ENCODE results near the gene KCNN1.
"Not testable (repeated sequence)": the region's sequence is repeated elsewhere in the genome, so short reads cannot be mapped to it uniquely, and the experiment has no call there.

Gene KCNN1

DNA sequence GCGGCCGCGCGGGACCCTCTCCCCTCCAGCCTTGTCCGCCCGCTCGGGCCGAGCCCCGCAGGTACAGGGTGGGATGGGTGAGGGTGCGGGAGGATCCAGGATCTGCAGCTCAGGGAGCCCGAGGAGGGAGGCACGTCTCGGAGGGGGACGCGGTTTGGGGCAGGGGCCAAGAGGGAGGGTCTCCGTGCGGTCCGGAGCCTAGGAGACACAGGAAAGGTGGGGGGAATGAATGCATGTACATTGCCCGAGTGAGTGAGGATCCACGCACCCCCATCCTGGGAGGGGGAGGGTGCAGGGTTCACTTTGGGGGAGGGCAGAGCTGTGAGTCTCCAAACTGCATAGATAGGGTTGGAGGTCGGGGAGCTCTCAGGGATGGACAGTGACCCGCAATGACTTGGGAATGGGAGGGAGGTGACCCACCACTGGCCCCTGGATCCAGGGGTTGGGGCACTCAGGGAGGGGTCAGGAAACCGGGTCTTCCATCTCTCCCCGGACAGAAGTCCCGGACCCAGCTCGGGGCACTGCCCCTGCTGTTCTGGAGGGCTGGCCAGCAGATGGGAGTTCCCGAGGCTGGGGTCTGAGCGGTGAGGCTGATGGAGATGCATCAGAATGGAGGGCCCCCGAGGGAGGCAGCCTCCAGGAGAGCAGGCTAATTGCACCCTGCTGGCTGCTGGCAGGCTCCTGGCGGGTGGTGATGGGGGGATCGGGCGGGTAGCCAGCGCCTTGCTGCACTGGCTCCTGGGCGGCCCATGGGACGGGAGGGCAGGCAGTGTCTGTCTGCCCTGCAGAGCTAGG is 547 bp downstream of the KCNN1 start:
- DNase-seq: no peak

- DNase-seq: no peak
Observed at GRCh38 chr19:17968362-17968761, 1.5 kb downstream of the KCNN1 start.

DNA sequence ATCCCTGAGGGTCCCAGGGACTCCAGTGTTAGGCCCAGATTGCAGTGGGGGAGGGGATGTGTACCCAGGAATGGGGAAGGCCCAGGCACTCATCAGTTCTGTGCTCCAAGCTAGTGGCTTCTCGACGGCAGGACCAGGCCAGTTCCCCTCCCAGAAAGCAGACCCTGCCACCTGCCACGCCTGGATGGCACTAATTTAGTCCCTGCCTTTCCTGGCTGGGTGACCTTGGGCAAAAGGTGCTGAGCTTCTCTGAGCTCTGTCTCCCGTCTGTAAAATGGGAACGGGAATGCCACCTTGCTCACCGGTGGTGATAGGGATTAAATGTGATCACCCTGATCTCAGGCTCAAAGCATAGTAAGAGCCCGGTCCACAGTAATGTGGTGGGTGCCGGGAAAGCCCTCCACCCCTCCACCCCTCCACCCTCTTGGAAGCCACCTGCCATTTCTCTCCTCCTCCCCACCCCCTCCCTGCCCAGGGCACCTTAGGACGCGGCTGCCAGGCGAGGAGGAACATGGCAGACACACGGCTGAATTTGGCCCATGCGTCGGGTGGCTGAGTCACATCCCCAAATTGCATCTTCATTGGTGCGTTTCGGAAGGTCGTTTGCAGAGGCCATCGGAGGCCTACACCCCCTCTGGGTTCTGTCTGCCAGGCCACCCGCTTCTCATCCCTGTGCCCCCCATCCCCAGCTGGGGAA is 2.3 kb downstream of the KCNN1 start:
- no peak for DNase-seq

GRCh38 chr19:17972230-17972629 is 5.3 kb downstream of the KCNN1 start:
- no peak for DNase-seq

GRCh38 chr19:17973759-17974158 is 6.9 kb downstream of the KCNN1 start:
- no peak for DNase-seq

DNA sequence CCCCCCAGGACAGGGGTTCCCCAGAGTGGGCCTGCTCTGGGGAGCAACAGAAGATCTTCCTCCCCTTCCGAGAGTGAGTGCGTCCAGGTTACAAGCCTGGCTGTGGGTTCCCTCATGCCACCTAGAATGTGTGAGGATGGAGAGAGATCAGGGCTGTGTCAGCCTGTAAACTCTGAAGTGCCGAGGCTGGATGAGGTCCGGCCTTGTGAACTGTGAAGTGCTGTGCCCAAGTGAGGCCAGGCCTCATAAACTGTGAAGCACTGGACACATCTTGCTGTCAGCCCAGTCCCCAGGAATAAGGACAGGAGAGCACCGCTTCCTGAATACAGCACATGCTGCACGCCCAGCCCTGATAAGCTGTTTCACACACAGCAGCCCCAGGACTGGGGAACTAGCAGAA is 7.6 kb downstream of the KCNN1 start:
- no peak for DNase-seq

- DNase-seq: no peak
Observed at GRCh38 chr19:17975032-17975431, 8.1 kb downstream of the KCNN1 start.

DNA sequence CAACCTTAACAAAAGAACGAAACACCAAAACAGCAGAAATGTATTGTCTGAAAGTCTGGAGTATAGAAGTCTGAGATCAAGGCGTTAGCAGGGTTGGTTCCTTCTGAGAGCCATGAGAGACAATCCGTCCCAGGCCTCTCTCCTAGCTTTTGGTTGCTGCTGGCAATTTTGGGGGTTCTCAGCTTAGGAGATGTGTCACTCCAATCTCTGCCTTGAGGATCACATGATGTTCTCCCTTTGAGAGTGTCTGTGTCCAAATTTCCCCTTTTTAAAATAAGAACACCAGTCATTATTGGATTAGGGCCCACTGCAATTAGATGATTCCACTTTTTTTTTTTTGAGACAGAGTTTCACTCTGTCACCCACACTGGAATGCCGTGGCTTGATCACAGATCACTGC is 10.1 kb downstream of the KCNN1 start:
- no peak for DNase-seq

- DNase-seq: no peak
Observed at GRCh38 chr19:17977488-17977887, 10.6 kb downstream of the KCNN1 start.

GRCh38 chr19:17981611-17982010 is 14.7 kb downstream of the KCNN1 start:
- no peak for DNase-seq

- DNase-seq: no peak
Observed at GRCh38 chr19:17982430-17982829, 15.5 kb downstream of the KCNN1 start.

GRCh38 chr19:17985037-17985818 is 18.3 kb downstream of the KCNN1 start:
- no peak for DNase-seq

- not testable (repeated sequence) for DNase-seq
Observed at GRCh38 chr19:17986569-17986968, 19.7 kb downstream of the KCNN1 start.

DNA sequence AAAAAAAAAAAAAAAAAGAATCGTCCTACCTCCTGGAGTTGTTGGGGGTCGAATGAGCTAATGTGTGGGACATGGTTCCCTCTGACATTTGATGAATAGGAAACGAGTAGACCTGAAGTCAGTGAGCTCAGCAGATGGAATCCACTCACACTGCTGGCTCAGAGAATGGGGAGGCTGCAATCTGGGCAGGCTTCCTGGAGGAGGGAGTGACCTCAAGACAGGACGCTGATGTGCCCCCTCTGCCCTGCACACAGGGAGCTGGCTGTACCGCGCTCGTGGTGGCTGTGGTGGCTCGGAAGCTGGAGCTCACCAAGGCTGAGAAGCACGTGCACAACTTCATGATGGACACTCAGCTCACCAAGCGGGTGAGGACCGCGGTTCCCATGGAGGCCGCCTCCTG is 21.3 kb downstream of the KCNN1 start:
- no peak for DNase-seq

DNA sequence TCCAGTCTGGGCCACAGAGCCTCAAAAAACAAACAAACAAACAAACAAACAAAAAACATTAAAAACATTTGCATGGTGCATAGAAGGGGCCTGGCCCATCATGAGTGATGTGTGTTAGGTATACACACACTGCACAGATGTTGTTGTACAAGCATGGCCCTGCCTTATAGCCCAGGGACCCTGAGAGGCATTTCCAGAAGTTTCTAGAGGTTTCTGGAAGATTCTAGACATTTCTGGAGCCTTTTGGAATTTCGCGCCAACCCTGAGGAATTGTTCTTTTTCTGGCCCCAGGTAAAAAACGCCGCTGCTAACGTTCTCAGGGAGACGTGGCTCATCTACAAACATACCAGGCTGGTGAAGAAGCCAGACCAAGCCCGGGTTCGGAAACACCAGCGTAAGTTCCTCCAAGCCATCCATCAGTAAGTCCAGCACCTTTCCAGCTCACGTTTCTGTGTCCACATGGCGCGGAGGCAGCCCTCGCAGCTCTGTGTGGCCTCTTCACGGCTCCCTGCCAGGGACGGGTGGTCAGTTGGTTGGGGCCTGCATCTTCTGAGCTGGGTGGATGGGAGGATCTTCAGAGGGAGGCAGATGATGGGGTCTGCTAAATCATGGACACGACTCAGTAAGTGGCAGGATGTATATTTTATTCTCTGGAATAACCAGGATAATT is 22.7 kb downstream of the KCNN1 start:
- no peak for DNase-seq

- no peak for DNase-seq
Observed at GRCh38 chr19:17993076-17993813, 26.3 kb downstream of the KCNN1 start.

DNA sequence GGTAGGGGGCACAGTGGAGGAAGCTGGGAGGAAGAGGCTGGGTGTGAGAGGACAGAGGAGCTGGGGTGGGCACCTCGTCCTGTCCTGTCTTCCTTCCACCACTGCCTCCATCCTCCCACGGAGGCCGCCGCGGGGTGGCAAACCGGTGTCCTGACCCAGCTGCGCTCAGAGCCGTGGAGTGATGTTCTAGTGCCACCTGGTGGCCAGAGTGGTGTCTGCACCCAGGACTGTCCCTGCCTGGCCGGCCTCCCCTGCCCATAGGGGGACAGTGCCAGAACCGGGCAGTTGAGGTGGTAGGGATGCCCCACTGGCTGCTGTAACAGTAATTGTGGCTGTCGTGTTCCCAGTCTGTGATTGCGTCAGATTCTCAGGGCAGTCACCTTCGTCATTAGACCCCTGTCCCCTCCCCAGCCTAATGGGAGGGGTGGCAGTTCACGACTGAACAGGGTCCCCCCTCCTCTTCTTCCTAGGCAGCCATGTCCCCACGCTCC is 30.0 kb downstream of the KCNN1 start:
- DNase-seq: peak in 56 of 58 donors; percentile 7 to 86 (median 70)

DNA sequence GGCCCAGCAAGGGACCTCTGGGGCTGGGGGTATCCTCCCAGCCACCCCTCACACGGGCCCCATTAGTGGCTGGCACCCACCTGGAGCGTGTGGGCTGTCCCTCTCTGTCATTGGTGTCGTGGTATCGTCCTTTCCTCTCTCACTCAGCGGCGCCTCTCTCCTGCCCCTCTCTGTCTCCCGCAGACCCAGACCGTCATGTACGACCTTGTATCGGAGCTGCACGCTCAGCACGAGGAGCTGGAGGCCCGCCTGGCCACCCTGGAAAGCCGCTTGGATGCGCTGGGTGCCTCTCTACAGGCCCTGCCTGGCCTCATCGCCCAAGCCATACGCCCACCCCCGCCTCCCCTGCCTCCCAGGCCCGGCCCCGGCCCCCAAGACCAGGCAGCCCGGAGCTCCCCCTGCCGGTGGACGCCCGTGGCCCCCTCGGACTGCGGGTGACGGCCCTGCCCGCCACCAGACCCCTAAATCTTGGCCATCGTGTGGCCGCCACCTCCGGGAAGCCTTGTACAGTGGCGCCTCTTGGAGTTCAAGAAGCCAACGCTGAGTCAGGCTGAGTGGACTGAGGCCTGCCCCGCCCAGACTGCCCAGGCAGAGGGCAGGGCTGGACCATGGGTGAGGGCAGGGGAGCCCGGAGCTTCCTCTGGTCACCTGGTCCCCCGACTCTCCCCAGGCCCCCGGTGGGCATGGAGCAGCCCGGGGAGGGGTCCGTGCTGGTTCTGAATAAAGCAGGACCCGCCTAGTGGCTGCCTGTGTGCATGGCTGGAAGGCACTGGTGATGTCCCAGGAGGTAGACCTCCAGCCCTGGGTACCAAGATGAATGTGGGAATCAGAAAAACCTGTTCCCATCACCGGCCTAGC is 31.3 kb downstream of the KCNN1 start:
- DNase-seq: no peak

DNA sequence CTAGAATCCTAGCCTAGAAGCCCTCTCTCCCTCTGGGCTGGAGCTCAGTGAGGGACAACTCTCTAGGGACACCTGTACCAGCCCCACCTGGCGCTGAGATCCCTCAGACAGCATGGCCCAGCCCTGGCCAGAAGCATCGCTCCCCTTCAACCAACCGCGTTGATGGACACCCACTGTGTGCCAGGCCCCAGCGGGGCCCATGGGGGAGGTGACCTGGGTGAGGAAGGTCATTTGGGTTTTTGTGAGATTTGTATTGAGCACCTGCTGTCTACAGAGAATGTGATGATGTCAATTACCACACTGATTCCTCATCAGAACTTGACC is 31.9 kb downstream of the KCNN1 start:
- DNase-seq: no peak

All from anterior cingulate cortex (tissue), 58 donors.